Uterus (tissue), 2 donors: Measurements from ENCODE around the gene MRGPRF.

Experiments used
- POLR2A ChIP-seq, 2 donors: fragments of 450-650 bp; IDR thresholded peaks; one replicate each; pipeline ENCODE4 v1.6.1; 2016; ENCODE audit warnings: antibody characterized with exemption in 2 of 2, mild to moderate bottlenecking in 1 of 2, moderate library complexity in 1 of 2
- TF ChIP-seq, protein P1 (sequence below), 4 experiments: fragments of 200-600 bp in 2 of 4; fragments of 450-650 bp in 2 of 4; sonication (generic) in 2 of 4; IDR thresholded peaks; one replicate each; pipeline ENCODE4 v1.5.1; 2016 to 2019; ENCODE audit warnings: antibody characterized with exemption in 4 of 4, mild to moderate bottlenecking in 2 of 4, moderate library complexity in 1 of 4

DNA sequence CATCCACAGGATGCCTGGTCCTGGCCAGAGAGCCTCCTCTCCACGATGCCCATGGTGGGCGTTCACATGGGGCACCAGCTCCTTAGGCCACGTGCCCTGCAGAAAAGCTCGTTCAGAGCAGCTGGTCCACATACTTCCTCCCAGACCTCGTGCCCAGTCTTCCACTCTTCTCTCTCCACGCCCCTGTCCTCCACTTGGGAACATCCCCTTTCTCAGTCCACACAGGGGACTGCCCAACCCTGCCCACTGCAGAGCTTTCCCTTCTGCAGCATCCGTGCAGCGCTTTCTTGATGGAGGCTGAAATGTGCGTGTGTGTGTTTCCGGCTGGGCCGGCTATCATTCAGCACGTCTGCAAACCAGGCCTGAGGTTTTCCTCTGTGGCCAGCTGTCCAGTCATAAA, 46.9 kb upstream of the MRGPRF start:
- TF ChIP-seq, protein P1, sequence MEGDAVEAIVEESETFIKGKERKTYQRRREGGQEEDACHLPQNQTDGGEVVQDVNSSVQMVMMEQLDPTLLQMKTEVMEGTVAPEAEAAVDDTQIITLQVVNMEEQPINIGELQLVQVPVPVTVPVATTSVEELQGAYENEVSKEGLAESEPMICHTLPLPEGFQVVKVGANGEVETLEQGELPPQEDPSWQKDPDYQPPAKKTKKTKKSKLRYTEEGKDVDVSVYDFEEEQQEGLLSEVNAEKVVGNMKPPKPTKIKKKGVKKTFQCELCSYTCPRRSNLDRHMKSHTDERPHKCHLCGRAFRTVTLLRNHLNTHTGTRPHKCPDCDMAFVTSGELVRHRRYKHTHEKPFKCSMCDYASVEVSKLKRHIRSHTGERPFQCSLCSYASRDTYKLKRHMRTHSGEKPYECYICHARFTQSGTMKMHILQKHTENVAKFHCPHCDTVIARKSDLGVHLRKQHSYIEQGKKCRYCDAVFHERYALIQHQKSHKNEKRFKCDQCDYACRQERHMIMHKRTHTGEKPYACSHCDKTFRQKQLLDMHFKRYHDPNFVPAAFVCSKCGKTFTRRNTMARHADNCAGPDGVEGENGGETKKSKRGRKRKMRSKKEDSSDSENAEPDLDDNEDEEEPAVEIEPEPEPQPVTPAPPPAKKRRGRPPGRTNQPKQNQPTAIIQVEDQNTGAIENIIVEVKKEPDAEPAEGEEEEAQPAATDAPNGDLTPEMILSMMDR (IDR thresholded peaks at IDR 0.05), result no peak
- TF ChIP-seq POLR2A (IDR thresholded peaks at IDR 0.05), result no peak
